Right forelimb (tissue), 1 donor: ENCODE results near the gene SLC2A6.

Experiments
- DNase-seq: peaks from one replicate; pipeline ENCODE4 v3.0.0-alpha.2; 2018

SLC2A6 gene

GRCh38 chr9:133433351-133433843 lies 45.5 kb downstream of the SLC2A6 start:
- DNase-seq = no peak

DNA sequence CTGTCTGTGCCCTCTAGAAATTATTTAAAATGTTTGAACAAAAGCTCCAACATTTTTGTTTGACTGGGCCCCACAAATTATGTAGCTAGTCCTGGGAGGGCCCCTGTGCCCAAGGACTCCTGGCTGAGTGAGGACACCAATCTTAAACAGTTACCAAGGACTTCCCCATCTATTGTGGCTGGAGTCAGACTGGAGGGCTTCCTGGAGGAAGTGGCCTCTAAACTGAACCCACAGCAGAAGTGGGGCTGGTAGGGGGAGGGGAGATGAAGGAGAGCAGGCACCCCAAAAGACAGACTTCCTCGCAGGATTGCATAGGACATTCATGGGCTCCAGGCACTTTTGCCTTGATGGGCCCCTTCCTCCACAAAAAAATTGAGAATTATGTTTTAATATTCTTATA lies 48.7 kb downstream of the SLC2A6 start:
- no peak for DNase-seq

- DNase-seq = peak; percentile 58
Observed at GRCh38 chr9:133429641-133430161, 49.2 kb downstream of the SLC2A6 start.

DNA sequence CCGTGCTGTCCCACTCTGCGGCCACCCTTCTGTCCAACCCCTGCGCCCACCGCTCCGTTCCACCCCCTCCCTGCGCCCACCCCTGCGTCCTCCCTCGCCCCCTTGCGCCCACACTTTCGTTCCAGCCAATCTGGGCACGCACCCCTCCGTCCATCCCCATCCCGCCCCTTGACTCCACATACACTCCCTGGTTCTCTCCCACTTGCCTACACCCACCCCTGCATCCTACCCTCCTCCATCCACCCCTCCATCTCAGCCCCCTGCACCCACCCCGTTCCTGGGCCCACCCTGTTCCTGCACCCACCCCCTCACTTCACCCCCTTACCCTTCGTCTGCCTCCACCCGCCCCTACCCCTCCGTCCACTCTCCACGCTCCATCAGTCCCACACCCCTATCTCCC lies 49.7 kb downstream of the SLC2A6 start:
- no peak for DNase-seq

DNA sequence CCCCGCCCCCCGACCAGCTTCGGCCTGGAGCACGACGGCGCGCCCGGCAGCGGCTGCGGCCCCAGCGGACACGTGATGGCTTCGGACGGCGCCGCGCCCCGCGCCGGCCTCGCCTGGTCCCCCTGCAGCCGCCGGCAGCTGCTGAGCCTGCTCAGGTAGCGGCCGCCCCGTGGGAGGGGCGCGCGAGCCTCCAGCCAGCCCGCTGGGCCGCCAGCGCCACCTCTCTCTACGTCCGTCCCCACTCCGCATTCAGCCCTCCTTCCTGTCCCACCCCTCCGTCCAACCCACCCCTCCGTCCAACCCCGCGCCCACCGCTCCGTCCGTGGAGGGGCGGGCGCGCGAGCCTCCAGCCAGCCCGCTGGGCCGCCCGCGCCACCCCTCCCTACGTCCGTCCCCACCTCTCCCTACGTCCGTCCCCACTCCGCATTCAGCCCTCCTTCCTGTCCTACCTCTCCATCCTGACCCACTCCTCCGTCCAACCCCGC lies 50.2 kb downstream of the SLC2A6 start:
- DNase-seq = peak; percentile 55

GRCh38 chr9:133427658-133428348 lies 51.1 kb downstream of the SLC2A6 start:
- DNase-seq = no peak

- DNase-seq = no peak
Observed at GRCh38 chr9:133426011-133426410, 52.9 kb downstream of the SLC2A6 start.

DNA sequence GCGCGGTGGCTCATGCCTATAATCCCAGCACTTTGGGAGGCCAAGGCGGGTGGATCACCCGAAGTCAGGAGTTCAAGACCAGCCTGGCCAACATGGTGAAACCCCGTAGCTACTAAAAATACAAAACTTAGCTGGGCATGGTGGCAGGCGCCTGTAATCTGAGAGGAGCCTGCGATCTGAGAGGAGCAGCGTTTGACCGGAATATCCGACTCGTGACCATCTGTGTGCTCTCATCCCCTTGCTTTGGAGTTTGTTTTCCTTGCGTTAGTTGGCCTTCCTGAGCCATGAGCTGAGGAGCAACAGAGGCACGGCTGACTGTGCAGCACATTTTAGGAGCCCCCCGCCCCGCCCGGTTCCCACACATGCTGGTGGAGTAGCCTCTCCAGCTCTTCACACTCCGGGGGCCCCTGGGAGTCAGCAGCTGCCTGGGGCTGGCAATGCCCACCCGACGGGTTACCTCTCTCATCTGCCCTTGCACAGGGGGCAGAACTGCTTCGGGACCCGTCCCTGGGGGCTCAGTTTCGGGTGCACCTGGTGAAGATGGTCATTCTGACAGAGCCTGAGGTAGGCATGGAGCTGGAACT lies 53.8 kb downstream of the SLC2A6 start:
- no peak for DNase-seq

- no peak for DNase-seq
Observed at GRCh38 chr9:133424187-133424586, 54.7 kb downstream of the SLC2A6 start.

DNA sequence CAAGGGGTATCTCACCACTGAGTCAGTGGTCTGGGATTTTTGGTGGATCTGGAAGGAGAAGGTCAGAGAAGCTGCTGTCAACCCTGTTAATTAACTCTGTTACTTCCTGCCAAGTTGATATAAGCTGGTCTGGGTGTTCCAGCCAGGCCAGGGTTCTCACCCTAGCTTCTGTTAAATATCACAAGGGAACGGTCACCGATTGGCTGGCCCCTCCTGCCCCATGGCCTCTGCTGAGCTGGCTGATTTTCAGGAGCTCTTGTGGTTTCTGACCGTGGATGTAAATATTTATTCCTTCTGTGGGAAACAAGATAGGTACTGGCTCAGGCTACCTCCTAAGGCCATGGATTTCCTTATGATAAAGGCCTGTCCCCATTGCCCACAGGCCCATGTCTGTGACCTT lies 55.7 kb downstream of the SLC2A6 start:
- no peak for DNase-seq

DNA sequence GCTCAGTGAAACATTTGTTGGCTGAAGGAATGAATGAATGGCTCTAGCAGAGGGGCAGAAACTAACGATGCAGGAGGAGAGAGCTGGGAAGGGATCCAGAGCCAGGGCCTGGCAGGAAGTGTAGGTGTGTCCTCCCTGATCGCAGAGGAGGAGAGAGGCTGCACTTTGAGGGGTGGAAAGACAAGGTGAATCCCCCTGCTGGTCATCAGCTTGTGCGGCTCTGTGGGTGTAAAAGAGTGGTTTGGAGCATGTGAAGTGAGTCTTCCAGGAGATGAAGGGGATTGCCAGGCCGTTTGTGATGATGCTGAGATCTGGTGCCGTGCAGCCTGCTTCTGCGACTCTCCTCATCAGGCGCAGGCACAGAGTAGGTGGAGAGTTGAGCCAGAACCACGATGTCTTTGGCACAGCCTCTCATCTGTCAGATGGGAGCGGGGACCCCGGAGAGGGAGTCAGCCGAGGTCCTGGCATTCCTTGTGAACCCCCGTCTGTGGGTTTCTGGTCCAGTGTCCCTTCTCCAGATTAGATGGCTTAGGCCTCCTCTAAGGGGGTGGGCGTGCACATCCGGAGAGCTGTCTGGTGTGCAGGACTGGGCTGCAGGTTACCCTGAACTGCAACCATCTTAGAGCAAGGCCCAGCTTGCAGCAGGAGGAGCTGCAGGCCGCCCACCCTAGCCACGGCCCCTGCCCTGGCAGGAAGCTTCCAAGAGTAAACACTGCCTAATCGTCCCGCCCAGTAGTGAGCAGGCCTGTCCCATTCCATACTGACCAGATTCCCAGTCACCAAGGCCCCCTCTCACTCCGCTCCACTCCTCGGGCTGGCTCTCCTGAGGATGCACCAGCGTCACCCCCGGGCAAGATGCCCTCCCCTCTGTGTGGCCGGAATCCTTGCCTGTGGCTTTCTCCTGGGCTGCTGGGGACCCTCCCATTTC lies 57.0 kb downstream of the SLC2A6 start, which contains the start of gene ADAMTS13:
ADAMTS13 (plus strand) TSS at position 753 of the 928 bp plus-strand sequence; CDS start at position 830, 77 bp downstream.
- no peak for DNase-seq
